ENCODE data around the gene MRPS23. TPM values are rescaled to one million over a fixed set of nuclear protein-coding genes. Genes with fewer than 3 reads are reported as not detected.

MRPS23 gene
- total and polyA plus RNA-seq, 2 of the 13 experiments (the other 11 are each of a cell fraction or from before 2014, with no cell fraction given), result 63.2 to 181 TPM

- TF ChIP-seq KDM6A (CRISPR knock-in tag; IDR thresholded peaks at IDR 0.05; ENCODE audit: low read depth) (peak; percentile 75; the same call in 1 of the 2 replicates), DMTF1 (CRISPR knock-in tag; IDR thresholded peaks at IDR 0.05) (no peak), SOX5 (CRISPR knock-in tag; IDR thresholded peaks at IDR 0.05; ENCODE audit: borderline replicate concordance) (peak; percentile 94), SKIL (CRISPR knock-in tag; IDR thresholded peaks at IDR 0.05; ENCODE audit: borderline replicate concordance) (peak; percentile 79), ZNF709 (CRISPR knock-in tag; IDR thresholded peaks at IDR 0.05) (no peak), TAF1 (CRISPR knock-in tag; IDR thresholded peaks at IDR 0.05) (no peak), ZBTB44 (CRISPR knock-in tag; IDR thresholded peaks at IDR 0.05) (no peak), ZNF18 (CRISPR knock-in tag; IDR thresholded peaks at IDR 0.05; ENCODE audit: insufficient replicate concordance) (no peak), ZBTB7A (CRISPR knock-in tag; IDR thresholded peaks at IDR 0.05) (no peak), HNRNPH1 (optimal IDR thresholded peaks at IDR 0.05; ENCODE audit: low read depth, low read length) (no peak), FIP1L1 (IDR thresholded peaks at IDR 0.05; ENCODE audit: borderline replicate concordance, insufficient read depth, low read depth, low read length) (no peak), ZNF7 (CRISPR knock-in tag; IDR thresholded peaks at IDR 0.05) (peak; percentile 77; the same call in 1 of the 2 replicates), ATF7 (IDR thresholded peaks at IDR 0.05) (no peak), ATF7 (CRISPR knock-in tag; IDR thresholded peaks at IDR 0.05) (no peak; the same call in 1 of the 2 replicates), SP4 (CRISPR knock-in tag; IDR thresholded peaks at IDR 0.05) (no peak), ZXDC (CRISPR knock-in tag; IDR thresholded peaks at IDR 0.05) (no peak), NRL (CRISPR knock-in tag; IDR thresholded peaks at IDR 0.05; ENCODE audit: borderline replicate concordance) (no peak), TBL1XR1 (IDR thresholded peaks at IDR 0.05; ENCODE audit: borderline replicate concordance, low read length, partially characterized antibody) (peak; percentile 39), ZNF713 (CRISPR knock-in tag; IDR thresholded peaks at IDR 0.05) (no peak), ARNT (IDR thresholded peaks at IDR 0.05) (no peak), ZMYM3 (CRISPR knock-in tag; IDR thresholded peaks at IDR 0.05) (0 out of 2 replicates have a peak, but pooled peaks have one; percentile 24)
Measured at GRCh38 chr17:57838453-57838852, 11.4 kb downstream of the MRPS23 start (continued).

Measured in HepG2 (cell line).